MM.1S (cell line): ENCODE data around the gene MET.

Experiments
- EZH2 ChIP-seq: fragments of 300-600 bp; sonication (generic); optimal IDR thresholded peaks from 2 replicates; pipeline ENCODE3; 2017; ENCODE audit warnings: low read depth, mild to moderate bottlenecking, antibody characterized with exemption, low read length, mixed read lengths
- EZH2phosphoT487 ChIP-seq: fragments of 300-600 bp; sonication (generic); IDR thresholded peaks from 2 replicates; pipeline ENCODE4 v1.6.1; 2018; ENCODE audit warnings: antibody characterized with exemption, low read length
- TF ChIP-seq, protein P1 (sequence below): fragments of 300-600 bp; sonication (generic); IDR thresholded peaks from 2 replicates; pipeline ENCODE4 v1.5.1; 2016; ENCODE audit warnings: antibody characterized with exemption, low read length, mixed read lengths

GRCh38 chr7:116629051-116629463 is 42.9 kb upstream of the MET start:
- TF ChIP-seq, protein P1, sequence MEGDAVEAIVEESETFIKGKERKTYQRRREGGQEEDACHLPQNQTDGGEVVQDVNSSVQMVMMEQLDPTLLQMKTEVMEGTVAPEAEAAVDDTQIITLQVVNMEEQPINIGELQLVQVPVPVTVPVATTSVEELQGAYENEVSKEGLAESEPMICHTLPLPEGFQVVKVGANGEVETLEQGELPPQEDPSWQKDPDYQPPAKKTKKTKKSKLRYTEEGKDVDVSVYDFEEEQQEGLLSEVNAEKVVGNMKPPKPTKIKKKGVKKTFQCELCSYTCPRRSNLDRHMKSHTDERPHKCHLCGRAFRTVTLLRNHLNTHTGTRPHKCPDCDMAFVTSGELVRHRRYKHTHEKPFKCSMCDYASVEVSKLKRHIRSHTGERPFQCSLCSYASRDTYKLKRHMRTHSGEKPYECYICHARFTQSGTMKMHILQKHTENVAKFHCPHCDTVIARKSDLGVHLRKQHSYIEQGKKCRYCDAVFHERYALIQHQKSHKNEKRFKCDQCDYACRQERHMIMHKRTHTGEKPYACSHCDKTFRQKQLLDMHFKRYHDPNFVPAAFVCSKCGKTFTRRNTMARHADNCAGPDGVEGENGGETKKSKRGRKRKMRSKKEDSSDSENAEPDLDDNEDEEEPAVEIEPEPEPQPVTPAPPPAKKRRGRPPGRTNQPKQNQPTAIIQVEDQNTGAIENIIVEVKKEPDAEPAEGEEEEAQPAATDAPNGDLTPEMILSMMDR = no peak
- TF ChIP-seq EZH2 = no peak
- no peak for TF ChIP-seq EZH2phosphoT487
